HG03097 (cell line): ENCODE results near the gene AKAP13.
A peak's percentile ranks its signal among the peaks of the same experiment; 100 is the strongest.
"Not testable (repeated sequence)": the region's sequence is repeated elsewhere in the genome, so short reads cannot be mapped to it uniquely, and the experiment has no call there.

ENCODE experiments used
- ATAC-seq: cut with Tn5 transposase; IDR thresholded peaks from one replicate; pipeline ENCODE4 v1.9.1; 2021; ENCODE audit not compliant: unreplicated experiment, low FRiP score

Gene AKAP13

DNA sequence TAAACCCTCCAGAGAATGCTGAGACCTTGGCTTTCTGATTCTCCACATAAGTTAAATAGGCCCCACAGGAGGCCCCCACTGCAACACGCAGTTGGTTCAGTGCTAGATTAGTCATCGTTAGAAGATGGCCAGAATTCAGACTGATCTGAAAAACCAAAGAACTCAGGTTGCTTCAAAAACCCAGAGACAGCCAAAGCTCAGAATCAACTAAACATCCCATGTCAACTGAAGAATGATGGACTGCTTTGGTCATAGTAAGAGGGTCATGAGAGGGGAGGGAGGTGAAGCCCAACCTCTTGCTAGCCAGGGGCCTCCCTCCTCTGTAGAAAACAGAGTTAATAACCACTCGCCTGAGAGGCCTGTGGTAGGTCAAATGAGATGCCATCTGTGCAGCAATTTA lies 93.1 kb downstream of the AKAP13 start:
- ATAC-seq, result no peak

DNA sequence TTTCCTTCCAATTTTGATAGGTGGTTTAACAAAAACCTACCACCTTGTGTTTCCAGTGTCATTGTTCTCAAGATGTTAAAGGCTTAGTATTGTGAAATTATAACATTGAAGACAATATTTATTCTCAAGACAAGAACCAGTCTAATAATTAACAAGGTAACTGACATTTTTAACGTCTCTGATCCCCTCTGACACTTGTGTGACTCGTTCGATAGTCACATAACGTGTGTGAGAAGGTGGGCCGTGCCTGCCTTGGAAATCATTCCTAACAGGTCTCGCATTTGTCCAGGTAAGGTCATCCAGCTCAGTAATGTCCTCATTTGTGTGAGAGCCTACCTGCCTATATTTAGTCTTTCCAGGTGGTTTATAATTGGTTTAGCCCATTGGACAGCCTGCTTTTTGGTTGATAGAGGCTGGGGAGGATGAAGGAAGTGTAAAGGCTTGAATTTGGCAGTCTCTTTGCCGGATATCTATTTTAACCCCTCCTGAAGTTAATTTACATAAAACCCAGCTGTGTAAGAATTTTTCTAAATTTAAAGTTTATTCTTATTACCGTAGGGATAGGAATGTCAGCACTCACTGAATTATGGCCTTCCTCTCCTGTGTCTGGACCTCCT lies 94.4 kb downstream of the AKAP13 start:
- no peak for ATAC-seq

DNA sequence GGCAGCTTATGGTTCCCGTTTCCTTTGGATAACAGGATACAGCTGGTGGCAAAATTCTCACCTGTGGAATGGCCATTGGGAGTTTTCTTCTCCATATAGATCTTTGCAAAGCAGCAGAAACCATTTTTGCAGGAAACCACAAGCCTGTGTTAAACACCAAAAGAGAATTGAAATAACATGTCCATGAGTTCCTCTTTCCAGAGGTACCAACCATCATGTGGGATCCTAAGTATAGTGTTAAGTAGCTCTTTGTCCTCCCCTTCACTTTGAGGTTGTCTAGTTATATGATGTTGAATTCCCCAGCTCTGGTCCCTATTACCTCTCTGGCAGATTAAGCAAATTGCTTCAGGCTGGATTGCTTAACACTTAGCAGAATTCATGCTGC lies 94.9 kb downstream of the AKAP13 start:
- ATAC-seq, result no peak

DNA sequence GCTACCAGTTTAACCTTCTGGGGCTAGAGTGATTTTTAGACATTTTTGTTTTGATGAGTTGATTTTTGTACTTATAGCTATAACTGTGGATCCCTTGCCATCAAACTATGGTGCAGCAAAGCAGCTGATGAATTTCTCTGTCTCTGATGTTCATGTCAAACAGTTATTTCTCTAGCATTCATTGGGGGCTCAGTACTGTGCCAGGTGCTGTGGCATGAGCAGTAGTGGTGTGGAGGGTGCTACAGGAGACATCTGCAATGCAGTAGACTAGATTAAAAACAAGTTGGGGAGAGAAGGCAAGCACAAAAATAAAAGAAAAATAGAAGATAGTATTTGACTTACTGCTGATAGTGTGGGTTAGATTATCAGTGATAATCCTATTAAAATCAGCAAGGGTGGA lies 95.3 kb downstream of the AKAP13 start:
- no peak for ATAC-seq

DNA sequence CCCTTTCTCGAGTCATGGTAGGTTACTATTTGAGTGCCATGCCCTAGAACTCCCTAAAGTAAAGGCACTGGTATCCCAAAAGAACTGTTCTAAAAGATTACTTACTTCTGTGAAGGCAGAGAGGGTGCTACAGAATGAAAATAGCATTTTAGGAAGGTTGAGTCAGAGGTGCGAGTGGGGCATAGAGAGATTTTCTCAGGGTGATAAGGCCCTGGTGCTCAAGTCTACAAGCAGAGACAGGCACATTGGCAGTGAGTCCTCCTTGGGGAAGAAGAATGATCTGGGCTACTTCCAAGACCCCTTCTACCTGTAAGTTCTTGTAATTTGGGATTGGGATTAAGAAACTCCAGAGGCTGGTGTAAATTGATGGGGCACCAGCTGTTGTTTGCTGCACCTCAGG lies 96.7 kb downstream of the AKAP13 start:
- ATAC-seq, result no peak

DNA sequence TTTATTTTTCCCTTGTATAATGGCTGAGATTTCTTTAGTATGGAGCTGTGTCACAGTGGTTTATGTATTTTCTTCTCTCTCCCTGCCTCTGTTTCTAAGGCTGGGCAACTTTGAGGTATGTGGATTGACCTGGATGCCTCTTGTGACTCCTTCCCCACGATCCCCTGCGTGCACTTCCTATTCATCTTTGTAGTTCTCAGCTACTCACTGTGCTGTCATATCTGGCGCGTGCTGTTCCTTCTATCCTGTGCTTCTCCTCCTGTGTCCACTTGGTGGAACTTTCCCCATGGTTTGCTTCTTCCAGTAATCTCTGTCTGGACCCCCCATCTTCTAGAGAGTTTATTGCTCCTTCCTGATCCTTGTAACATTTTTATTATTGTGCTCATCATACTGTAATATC lies 97.3 kb downstream of the AKAP13 start:
- ATAC-seq, result no peak

DNA sequence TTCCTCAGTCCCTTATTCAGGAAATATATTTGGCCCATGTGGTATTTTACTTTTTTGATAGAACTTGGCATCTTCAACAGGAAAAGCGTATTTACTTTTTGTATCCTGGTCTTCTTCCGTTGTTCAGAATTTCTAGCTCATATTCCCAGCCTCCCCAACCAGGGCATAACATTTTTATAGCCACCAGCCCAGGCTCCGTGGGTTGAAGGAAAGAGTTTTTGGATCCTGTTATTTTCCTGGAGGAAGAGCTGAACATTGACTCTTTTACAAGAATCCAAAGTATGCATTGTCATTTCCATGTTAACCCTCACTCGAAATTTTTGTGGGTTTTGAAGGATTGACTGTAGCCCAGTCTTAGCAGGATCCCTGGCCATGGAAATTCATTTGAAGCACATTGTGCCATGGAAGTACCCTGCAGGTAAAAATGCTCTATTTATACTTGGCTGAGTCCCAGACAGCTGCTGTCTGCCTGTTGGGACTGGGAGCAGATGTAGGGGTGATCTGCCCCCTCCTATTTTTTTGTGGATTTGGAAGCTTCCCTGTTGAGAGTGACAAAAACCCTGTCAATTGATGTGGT lies 98.8 kb downstream of the AKAP13 start:
- no peak for ATAC-seq

DNA sequence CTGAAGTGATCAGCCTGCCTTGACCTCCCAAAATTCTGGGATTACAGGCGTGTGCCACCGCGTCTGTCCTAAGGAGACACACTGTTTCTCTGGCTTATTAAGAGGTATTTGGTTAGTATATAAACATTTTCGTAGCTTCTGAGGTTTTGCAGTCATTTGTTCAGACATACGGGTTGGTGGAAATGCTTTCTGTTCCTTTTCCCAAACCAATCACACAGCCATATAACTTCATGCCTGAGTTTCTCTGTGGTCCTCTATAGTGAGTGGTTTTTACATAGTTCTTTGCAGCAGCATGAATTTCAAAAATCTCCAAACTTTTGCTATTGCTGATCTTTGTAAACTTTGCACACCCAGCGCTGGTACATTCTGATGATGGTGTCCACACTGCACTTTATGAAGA lies 100.5 kb downstream of the AKAP13 start:
- no peak for ATAC-seq

DNA sequence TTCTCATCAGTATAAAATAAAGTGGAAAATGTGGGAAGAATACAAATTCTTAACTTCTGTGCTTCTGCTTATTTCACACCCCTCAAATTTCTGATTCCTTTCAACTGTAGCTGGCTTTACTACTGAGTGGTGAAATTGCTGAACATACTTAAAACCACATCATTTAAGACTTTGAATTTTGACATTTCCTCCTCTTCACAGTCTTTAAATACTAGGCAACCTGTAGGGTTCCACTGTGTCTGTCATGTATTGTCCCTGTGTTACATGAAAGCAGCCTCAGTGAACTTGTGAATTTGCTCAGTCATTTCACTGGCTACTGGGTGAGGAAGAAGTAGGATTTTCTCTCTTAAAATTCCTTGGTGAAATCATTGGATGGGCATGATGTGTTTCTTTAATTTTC lies 101.1 kb downstream of the AKAP13 start:
- not testable (repeated sequence) for ATAC-seq

DNA sequence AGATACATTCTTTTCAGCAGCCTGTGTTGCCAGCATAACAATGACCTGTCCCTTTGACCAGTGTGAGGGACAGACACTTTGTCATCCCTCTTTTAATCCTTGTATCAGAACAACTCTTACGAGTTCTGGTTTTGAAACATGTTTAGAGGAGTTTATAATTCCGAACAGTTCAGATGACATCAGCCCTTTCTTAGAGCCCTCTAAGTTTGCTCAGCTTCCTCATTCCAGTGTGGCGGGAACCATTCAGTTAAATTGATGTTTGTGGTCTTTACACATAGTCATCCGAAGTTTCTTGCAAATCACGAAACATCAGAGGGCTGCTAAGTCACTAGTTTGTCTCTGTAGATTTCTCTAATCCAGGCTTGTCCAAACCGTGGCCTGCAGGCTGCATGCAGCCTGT lies 102.5 kb downstream of the AKAP13 start:
- ATAC-seq, result no peak

DNA sequence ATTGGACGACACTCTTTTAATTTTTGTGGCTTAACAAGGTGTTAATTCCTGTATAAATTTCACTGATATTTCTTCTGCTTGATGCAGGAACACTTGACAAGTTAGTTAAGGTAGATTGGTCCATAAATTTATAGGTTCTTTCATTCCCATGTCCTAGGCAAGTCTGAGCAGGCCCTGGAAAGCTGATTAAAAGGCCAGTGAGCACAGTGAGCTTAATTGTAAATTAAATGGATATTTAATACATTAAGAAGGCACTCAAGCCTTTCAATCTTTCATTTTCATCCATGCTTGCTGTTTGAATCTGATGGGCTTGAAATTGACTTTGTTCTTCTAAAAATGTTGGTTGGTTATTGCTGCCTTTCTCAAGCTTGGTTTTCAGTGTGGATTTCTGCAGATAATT lies 103.6 kb downstream of the AKAP13 start:
- ATAC-seq, result not testable (repeated sequence)

DNA sequence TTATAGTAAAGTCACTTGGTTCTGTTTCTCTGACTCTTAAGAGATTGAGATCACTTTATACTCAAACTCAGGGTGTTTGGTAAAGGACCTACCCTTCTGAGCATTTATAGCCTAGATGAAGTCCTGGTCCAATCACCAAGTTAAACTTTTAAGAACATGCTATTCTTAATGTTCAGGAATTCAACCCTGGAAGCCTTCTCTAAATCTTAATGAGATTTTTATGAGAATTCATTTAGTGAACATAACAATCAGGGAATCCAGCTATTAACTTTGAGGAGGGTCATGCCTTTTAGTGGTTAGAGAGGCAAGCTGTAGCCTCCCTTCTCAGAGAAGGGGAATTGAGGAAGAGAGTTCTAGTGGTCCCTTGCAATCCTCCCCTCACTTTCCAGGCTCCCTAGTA lies 104.5 kb downstream of the AKAP13 start:
- ATAC-seq, result not testable (repeated sequence)

DNA sequence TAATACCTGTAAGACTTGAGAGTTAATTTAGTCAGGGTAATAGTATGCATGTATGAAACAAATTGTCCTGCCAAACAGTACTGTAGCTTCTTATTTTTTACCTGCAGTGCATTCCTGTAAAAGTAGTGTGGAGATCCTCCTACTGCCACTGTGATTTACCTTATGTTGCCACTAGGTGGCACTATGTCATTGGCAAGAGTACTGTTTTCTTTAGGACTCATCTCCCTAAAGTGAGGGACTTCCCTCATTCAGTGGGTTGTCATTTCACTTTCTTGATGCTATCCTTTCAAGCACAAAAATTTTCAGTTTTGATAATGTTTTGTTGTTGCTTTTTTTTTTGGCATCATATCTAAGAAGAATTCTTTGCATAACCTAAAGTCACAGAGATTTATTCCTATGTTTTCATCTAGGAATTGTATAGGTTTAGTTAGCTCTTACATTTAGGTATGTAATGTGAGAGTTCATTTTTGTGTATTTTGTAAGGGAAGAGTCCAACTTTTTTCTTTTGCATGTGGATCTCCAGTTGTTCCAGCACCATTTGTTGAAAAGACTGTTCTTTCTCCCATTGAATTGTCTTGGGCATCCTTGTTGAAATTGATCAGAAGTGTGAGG lies 105.7 kb downstream of the AKAP13 start:
- peak; percentile 61 for ATAC-seq

DNA sequence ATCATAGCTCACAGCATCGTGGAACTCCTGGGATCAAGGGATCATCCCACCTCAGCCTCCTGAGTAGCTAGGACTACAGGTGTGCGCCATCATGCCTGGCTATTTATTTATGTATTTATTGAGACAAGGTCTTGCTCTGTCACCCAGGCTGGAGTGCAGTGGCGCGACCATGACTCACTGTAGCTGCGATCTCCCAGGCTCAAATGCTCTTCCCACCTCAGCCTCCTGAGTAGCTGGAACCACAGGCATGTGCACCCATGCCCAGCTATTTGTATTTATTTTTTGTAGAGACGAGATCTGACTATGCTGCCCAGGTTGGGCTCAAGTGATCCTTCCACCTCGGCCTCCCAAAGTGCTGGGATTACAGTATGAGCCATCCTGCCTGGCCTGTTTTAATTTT lies 107.4 kb downstream of the AKAP13 start:
- ATAC-seq, result not testable (repeated sequence)

DNA sequence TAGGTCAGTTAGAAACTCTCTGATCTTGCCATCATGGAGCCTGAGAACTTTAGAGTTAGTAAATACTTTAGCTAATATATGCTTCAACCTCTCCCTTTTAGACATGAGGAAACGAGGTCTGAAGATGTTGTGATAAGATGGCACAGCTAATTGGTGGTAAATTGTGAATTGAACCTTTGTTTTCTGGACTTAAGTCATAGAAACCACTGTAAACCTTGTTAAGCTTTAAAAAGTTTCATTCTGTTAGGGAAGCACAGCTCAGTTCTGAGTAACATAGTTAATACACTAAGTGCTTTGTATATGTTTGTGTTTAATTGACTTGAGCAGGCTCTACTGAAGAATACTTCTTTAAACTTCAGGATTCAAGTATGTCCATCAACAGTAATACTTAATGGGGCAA lies 108.6 kb downstream of the AKAP13 start:
- no peak for ATAC-seq

DNA sequence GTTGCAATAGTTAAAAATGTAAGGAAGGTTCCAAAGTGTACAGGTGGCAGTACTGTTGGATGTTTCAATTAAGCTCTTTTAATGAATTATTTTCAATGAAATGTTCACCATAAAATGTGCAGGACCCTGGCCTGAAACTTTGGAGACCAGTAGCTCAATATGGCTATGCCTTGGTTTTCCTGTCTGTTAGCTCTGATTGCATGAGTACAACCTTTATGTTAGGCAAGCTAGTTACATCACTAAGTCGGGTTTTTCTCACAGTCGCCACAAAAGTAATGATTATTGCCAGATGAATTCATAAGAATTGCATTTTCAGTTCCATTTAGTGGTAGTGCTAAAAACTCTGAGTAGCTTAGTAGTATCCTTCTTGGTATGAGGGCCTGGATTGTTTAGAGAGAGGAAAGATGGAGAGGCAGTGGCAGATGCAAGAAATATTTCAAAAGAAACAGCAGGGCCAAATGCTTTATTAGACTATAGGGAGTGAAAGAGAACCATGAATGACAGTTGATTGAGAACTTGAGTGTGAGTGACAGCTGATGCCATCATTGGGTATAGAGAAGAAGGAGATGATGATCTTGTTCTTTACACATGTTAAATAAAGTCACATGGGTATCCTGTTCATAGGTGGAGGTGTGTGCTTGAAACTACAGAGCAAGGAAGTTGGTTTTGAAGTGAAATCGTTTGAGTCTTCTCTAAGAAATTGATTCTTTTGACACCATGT lies 109.5 kb downstream of the AKAP13 start:
- ATAC-seq, result no peak

DNA sequence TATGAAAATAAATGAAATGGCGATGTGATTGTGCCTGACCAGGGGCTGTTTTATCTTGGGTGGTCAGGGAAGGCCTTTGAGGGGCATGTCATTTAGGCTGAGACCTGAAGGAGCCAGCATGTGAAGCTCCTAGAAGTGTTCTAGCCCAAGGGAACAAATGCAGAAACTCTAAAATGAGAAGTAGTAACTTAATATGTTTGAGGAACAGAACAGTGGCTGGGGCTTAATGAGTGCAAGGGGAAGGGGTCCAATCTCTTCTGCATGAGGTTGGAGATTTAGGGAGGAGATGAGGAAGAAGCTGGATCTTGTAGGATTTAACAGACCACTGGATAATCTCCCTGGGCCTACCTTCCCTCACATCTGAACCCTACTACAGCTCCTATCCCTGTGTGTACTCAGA lies 110.5 kb downstream of the AKAP13 start:
- no peak for ATAC-seq

DNA sequence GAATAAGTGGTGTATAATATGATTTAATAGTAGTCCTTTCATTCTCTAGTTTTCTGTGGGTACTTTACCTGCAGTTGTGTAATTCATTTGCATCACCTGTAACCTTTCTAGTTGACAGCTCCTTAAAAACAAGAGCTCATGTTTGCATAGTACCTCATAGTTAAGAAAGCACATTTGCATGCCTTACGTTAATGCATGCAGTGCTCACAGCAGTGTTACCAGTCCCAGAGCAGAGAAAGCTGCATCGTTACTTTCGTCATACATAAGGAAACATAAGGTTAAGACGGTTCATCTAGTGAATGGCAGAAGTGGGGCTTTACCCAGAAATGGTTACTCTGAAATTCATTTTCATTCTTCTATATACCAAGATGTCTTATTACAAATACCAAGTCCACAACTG lies 111.3 kb downstream of the AKAP13 start:
- no peak for ATAC-seq

DNA sequence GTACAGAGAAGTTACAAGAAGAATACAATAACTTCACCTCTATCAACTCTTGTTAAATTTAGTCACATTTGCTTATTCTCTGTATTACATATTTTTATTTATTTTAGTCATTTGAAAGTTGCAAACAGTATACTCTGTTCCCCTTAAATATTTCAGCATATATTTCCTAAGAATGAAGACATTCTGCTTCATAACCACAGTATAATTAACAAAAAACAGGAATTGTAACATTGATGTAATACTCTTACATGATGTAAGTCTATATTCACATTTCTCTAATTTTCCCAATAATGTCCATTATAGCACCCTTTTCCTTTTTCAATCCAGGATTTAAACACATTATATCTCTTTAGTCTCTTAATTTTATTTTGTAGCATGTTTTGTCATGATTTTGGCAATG lies 112.0 kb downstream of the AKAP13 start:
- ATAC-seq, result no peak

DNA sequence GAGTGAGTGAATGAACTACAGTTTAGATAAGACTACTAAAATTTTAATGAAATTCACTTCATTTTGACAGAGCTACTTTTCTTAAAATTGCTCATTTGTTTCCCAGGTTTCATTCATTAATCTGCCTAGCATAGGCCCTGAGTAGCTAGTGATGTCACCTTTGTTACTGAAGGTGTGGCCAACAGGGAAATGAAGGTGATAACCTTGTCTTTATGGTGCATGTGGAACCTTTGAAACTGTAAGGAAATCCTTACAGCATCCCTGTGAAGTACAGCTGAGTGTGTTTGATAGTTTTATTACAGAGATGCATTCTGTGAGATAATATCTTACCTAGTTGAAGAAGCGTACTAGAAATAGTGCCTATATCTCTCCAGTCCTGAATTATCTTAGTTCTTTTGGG lies 112.9 kb downstream of the AKAP13 start:
- no peak for ATAC-seq

DNA sequence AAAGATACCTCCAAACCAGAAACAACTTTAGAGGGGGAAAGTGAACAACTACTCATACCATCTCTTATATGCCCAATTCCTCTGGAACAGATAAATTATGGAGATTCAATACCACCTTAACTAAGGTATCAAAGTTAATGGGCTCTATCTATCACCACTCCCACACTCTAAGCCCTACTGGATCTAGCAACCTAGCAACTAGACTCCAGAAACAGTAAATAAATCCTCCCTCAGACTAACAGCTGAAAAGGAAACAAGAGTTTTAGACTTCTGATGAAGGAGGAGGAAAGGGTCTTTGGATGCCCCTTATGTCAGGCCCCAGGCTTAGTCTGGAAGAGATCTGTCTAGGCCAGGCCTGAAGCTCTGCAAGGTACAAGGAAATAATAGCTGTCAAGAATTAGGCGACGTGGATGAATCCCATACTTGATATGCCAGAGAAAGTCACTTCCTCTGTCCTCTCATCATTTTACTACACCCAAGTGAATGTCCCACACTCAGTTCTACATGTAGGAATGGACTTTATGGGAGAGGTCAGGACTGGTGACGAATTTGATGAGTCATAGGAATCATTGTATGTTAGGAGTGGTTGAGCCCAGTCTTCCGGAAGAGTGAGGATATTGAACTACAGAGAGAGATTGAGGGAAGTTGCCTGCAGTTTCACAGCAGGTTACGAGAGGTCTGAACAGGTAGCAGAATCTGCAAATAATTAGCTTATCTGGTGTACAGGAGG lies 113.8 kb downstream of the AKAP13 start:
- no peak for ATAC-seq
